Progenitor cell of endocrine pancreas (in vitro differentiated cells): Measurements from ENCODE around the gene WWP2. TPM values are rescaled to one million over a fixed set of nuclear protein-coding genes. Genes with fewer than 3 reads are reported as not detected.

ENCODE experiments used
- DNase-seq: peaks from one replicate; pipeline ENCODE4 v3.0.0; 2021; ENCODE audit warnings: low spot score; ENCODE audit not compliant: unreplicated experiment
- H3K27ac Mint-ChIP-seq: 2 replicates; pipeline ENCODE4 v1.8.0; 2021; ENCODE audit warnings: mild to moderate bottlenecking, moderate library complexity, mixed read lengths
- H3K27me3 Mint-ChIP-seq: 2 replicates; pipeline ENCODE4 v1.8.0; 2021; ENCODE audit warnings: mixed read lengths
- H3K36me3 Mint-ChIP-seq: 2 replicates; pipeline ENCODE4 v1.8.0; 2022; ENCODE audit warnings: mixed read lengths; ENCODE audit not compliant: insufficient read depth
- H3K4me1 Mint-ChIP-seq: 2 replicates; pipeline ENCODE4 v1.8.0; 2021; ENCODE audit warnings: low read depth, mixed read lengths
- H3K4me3 Mint-ChIP-seq: 2 replicates; pipeline ENCODE4 v1.8.0; 2021; ENCODE audit warnings: low read depth, mild to moderate bottlenecking, moderate library complexity, mixed read lengths
- H3K9me3 Mint-ChIP-seq: 2 replicates; pipeline ENCODE4 v1.8.0; 2021; ENCODE audit warnings: low read depth, mixed read lengths
- total RNA-seq: library from RNA; stranded (reverse); gene quantifications from 2 replicates; pipeline ENCODE4 v1.2.1, GENCODE V29; 2021
- TF ChIP-seq, protein P1 (sequence below): fragments of 200-600 bp; sonication (generic); IDR thresholded peaks from one replicate; pipeline ENCODE4 v1.5.0; 2021; ENCODE audit warnings: antibody characterized with exemption, mild to moderate bottlenecking; ENCODE audit not compliant: unreplicated experiment

Gene WWP2
- total RNA-seq, 1 donor from 2014 or later, result 62.3 TPM

- H3K9me3 Mint-ChIP-seq, result no peaks in the 10 kb centered on the region
Measured at GRCh38 chr16:69744363-69745231, 17.5 kb upstream of the WWP2 start.

DNA sequence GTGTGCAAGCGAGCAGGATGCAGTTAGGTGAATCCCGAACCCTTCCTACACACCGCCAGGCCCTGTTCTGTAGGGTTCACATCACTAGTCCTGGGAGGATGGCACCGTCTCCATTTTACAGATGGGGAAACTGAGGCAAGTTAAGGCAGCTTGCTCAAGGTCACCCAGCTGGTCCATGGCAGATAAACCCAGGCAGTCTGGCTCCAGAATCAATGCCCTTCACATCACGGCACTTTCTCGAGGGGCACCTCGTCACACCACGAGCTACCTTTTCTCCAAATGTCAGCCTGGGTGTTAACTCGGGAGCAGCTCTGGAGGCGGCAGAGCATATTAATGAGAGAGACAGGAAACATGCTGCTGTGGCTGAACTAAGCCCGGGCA is 16.9 kb upstream of the WWP2 start:
- Mint-ChIP-seq H3K9me3 (no peaks in the 10 kb centered on the region), H3K27ac (no peak overlapping the region), H3K27me3 (no peaks in the 10 kb centered on the region), H3K4me1 (no peaks in the 10 kb centered on the region), H3K36me3 (peaks cover 25% of the 10 kb centered on the region), H3K4me3 (no peak overlapping the region)
- TF ChIP-seq, protein P1, sequence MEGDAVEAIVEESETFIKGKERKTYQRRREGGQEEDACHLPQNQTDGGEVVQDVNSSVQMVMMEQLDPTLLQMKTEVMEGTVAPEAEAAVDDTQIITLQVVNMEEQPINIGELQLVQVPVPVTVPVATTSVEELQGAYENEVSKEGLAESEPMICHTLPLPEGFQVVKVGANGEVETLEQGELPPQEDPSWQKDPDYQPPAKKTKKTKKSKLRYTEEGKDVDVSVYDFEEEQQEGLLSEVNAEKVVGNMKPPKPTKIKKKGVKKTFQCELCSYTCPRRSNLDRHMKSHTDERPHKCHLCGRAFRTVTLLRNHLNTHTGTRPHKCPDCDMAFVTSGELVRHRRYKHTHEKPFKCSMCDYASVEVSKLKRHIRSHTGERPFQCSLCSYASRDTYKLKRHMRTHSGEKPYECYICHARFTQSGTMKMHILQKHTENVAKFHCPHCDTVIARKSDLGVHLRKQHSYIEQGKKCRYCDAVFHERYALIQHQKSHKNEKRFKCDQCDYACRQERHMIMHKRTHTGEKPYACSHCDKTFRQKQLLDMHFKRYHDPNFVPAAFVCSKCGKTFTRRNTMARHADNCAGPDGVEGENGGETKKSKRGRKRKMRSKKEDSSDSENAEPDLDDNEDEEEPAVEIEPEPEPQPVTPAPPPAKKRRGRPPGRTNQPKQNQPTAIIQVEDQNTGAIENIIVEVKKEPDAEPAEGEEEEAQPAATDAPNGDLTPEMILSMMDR, result no peak
- no peak for DNase-seq

More at GRCh38 chr16:69744363-69745231, 17.5 kb upstream of the WWP2 start:
- no peak overlapping the region for H3K27ac Mint-ChIP-seq
- no peak overlapping the region for H3K4me3 Mint-ChIP-seq
- H3K36me3 Mint-ChIP-seq, result peaks cover 25% of the 10 kb centered on the region
- no peaks in the 10 kb centered on the region for H3K27me3 Mint-ChIP-seq
- H3K4me1 Mint-ChIP-seq, result no peaks in the 10 kb centered on the region
- no peak for DNase-seq
- TF ChIP-seq, protein P1, result no peak

- TF ChIP-seq, protein P1, result no peak
- Mint-ChIP-seq H3K27ac (no peak overlapping the region), H3K36me3 (peaks cover 23% of the 10 kb centered on the region), H3K27me3 (no peaks in the 10 kb centered on the region), H3K9me3 (no peaks in the 10 kb centered on the region), H3K4me3 (no peak overlapping the region), H3K4me1 (no peaks in the 10 kb centered on the region)
- DNase-seq, result no peak
Measured at GRCh38 chr16:69745959-69746358, 16.2 kb upstream of the WWP2 start.

DNA sequence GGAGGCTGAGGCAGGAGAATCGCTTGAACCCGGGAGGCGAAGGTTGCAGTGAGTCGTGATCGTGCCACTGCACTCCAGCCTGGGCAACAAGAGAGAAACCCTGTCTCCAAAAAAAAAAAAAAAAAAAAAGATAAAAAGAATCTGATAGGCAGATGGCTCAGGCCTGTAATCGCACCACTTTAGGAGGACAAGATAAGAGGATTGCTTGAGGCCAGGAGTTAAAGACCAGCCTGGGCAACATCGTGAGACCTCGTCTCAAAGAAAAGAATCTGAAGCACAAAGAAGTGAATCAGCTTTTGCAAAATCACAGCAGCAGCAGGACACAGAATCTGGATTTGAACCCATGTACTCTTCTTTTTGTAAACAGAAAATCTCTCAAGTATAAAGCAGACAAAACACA is 15.0 kb upstream of the WWP2 start:
- TF ChIP-seq, protein P1, result no peak
- Mint-ChIP-seq H3K27ac (no peak overlapping the region), H3K9me3 (no peaks in the 10 kb centered on the region)

GRCh38 chr16:69748694-69749345 is 13.3 kb upstream of the WWP2 start:
- H3K4me3 Mint-ChIP-seq, result no peak overlapping the region
- no peaks in the 10 kb centered on the region for H3K27me3 Mint-ChIP-seq
- no peak for DNase-seq
- peaks cover 25% of the 10 kb centered on the region for H3K36me3 Mint-ChIP-seq
- H3K27ac Mint-ChIP-seq, result no peak overlapping the region
- TF ChIP-seq, protein P1, result no peak
- peaks cover 9% of the 10 kb centered on the region for H3K4me1 Mint-ChIP-seq
- no peaks in the 10 kb centered on the region for H3K9me3 Mint-ChIP-seq

More for the DNA sequence above, 15.0 kb upstream of the WWP2 start:
- Mint-ChIP-seq H3K4me3 (no peak overlapping the region), H3K4me1 (peaks cover under 1% of the 10 kb centered on the region), H3K36me3 (peaks cover 25% of the 10 kb centered on the region), H3K27me3 (no peaks in the 10 kb centered on the region)
- DNase-seq, result no peak
